Right cardiac atrium (tissue), 5 donors: ENCODE data around the gene PHACTR2. TPM values are rescaled to one million over a fixed set of nuclear protein-coding genes. Genes with fewer than 3 reads are reported as not detected.
"Not testable (repeated sequence)": the region's sequence is repeated elsewhere in the genome, so short reads cannot be mapped to it uniquely, and the experiment has no call there.

Experiments used
- ATAC-seq, 2 donors: fragments of 200-7000 bp; cut with Tn5 transposase; one replicate each; pipeline versions ENCODE4 v1.8.0 to v1.9.1; 2020; ENCODE audit warnings: moderate library complexity in 2 of 2, mild to moderate bottlenecking in 1 of 2
- DNase-seq, 3 donors: peaks; one replicate each; pipeline ENCODE4 v3.0.0-alpha.2; 2020
- H3K27ac ChIP-seq: one replicate; pipeline ENCODE4 v1.5.1; 2013; ENCODE audit warnings: mild to moderate bottlenecking, low read length, control low read depth, moderate library complexity
- H3K27me3 ChIP-seq: one replicate; pipeline ENCODE4 v1.6.1; 2013; ENCODE audit not compliant: control insufficient read depth, insufficient read depth
- H3K4me1 ChIP-seq: one replicate; pipeline ENCODE4 v1.6.1; 2013; ENCODE audit warnings: low read length; ENCODE audit not compliant: control insufficient read depth, insufficient read depth
- H3K4me3 ChIP-seq: one replicate; pipeline ENCODE4 v1.5.1; 2013; ENCODE audit warnings: low read length, control low read depth
- H3K9me3 ChIP-seq: one replicate; pipeline ENCODE4 v1.6.1; 2013; ENCODE audit warnings: low read length; ENCODE audit not compliant: control insufficient read depth
- WGBS: extraction: QIAGEN DNeasy Blood & Tissue Kit; methylation state at CpG from one replicate; pipeline ENCODE4 v1.1.7; 2013; 5-methylcytosine and 5-hydroxymethylcytosine counted together
- intact Hi-C, 4 donors: fragments of 100-400 bp; cut with DNase I; formaldehyde crosslinking; loops; one replicate each; pipeline versions ENCODE4 v1.11.0 to v1.14.0; 2022 to 2023
- polyA plus RNA-seq: library from polyadenylated mRNA; stranded (reverse); fragments of 200-250 nt; gene quantifications from one replicate; pipeline ENCODE4 v1.2.3, GENCODE V29; 2013
- total RNA-seq, 4 donors: library from RNA; stranded (reverse); fragmentation: NEBNext Ultra II Directional; extraction: Animal tissue kit (Norgen Biotek cat#: 25700); gene quantifications; one replicate each; pipeline ENCODE4 v1.2.1, GENCODE V29; 2021
- donor health status: healthy with polysubstance abuse.
- donor health status: DM: no; HTN: yes; CAD: no.
- donor health status: DM: no; HTN: no; CAD: no.
- donor health status: DM: no; HTN: yes; CAD: no; lungs with severe emphysema.
- donor health status: DM: yes; HTN: yes; CAD: no.

Gene PHACTR2
- total and polyA plus RNA-seq, 5 donors = 10.7 to 75.7 (median 49.7) TPM

DNA sequence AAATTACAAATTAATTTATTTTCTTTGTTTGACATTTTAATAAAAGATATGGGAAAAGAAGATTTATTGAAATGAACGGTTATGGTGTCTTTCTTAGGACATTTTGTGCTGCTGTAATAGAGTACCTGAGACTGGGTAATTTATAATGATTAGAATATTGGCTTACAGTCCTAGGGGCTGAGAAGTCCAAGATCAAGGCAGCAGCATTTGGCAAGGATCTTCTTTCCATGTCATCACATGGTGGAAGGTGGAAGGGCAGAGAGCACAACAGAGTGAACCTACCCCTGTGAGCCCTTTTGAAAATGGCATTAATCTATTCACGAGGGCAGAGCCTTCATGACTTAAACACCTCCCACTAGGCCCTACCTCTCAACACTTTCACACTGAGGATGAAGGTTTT lies 89.7 kb downstream of the PHACTR2 start:
- WGBS = 97% methylated on average over 2 of the region's 2 CpGs
- no peak for ATAC-seq
- Histone ChIP-seq H3K9me3 (no peaks in the 10 kb centered on the region), H3K4me1 (no peaks in the 10 kb centered on the region), H3K4me3 (no peak overlapping the region), H3K27ac (no peak overlapping the region), H3K27me3 (no peaks in the 10 kb centered on the region)
- DNase-seq = no peak
- intact Hi-C loops = no loop called here

DNA sequence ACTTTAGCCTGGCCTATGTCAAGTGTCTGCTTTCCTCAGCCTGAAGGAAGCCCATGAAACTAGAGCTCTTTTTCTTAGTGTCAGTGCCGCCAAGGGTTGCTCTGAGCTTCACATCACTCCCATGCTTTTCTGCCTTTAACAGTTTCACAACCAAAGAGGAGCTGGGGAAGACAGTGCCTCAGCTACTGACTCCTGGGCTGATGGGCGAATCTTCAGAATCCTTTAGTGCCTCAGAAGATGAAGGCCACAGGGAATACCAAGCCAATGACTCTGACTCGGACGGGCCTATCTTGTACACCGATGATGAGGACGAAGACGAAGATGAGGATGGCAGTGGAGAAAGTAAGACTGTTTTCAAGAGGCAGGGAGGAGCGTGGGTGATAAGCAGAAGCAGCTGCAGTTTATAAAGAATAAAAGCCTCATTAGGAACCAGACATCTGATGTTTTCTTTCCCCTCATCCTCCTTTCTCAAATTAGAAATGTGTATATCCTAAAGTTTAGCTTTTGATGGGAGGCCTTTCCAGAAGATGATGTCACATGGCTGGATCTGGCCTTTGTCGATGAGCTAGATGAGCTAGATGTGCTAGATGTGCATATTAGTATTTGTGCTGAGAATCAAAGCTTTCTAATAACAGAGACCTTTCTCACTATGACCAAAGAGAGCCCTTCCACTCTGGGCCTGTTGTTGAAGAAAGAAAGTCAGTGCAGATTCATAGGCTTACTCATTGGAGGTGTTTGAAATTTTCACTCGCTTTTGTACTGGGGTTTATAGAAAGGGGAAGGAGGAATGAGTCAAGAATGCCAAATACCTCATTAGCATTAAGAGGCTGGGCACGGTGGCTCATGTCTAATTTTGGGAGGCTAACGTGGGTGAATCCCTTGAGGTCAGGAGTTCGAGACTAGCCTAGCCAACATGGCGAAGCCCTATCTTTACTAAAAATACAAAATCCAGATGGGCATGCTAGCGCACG lies 94.6 kb downstream of the PHACTR2 start:
- intact Hi-C loops = no loop called here
- H3K4me1 ChIP-seq = peaks cover 7% of the 10 kb centered on the region
- ATAC-seq = peak; percentile 24 to 26

DNA sequence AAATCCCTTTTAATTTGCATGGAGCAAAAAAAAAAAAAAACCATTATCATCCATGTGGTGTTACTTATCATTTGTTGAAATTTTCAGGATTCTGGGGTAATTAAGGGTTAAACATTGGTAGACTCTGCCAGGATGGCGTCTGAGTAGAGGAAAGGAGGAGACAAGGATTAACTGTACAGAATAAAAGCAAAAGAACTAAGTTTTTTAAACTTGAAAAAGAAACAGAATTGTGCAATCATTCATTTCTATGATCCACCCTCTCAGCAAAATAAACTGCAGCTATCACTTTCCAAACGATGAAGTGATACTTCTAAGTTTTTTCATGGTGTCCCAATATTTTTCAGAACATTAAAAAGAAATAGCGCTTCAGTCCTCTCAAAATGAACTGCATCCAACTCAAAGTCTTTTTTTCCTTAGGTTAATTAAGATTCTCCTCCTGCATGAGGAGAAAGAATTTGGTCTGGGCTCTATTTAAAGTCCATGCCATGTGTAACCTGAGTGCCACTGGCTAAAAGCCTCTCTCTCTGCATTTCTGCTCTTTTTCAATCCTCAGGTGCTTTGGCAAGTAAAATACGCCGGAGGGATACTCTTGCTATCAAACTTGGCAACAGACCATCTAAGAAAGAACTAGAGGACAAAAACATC lies 95.9 kb downstream of the PHACTR2 start:
- Histone ChIP-seq H3K27ac (peak overlapping the region; percentile 38), H3K4me1 (peaks cover 7% of the 10 kb centered on the region), H3K9me3 (no peaks in the 10 kb centered on the region), H3K4me3 (no peak overlapping the region), H3K27me3 (no peaks in the 10 kb centered on the region)
- intact Hi-C loops = no loop called here
- ATAC-seq = peak; percentile 51 to 74
- DNase-seq = no peak
- WGBS = 31% methylated on average over 5 of the region's 5 CpGs

More for the DNA sequence above, 94.6 kb downstream of the PHACTR2 start:
- Histone ChIP-seq H3K4me3 (no peak overlapping the region), H3K27me3 (no peaks in the 10 kb centered on the region), H3K27ac (peak overlapping the region; percentile 64), H3K9me3 (no peaks in the 10 kb centered on the region)
- DNase-seq = no peak
- 63% methylated on average over 16 of the region's 16 CpGs for WGBS

DNA sequence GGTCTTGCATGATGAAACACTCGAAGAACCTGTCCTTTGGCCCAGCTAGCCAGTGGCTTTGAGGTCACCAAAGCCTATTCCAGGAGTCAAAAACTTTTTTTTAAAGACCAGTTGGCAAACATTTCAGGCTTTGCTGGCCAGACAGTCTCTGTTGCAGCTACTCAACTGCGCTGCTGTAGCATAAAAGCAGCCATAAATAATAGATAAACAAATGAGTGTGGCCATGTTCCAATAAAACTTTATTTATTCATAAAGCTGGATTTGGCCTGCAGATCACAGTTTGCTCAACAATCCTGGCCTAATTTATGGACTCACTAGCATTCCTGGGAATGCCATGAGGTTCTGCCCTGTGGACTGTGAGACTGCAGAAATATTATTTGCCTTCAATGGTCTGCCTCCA lies 96.6 kb downstream of the PHACTR2 start:
- Histone ChIP-seq H3K27ac (no peak overlapping the region), H3K4me3 (no peak overlapping the region), H3K4me1 (peaks cover 7% of the 10 kb centered on the region), H3K27me3 (no peaks in the 10 kb centered on the region), H3K9me3 (no peaks in the 10 kb centered on the region)
- DNase-seq (no peak), ATAC-seq (peak in 1 of 2 donors; percentile 24)
- intact Hi-C loops = no loop called here
- 52% methylated on average over 2 of the region's 2 CpGs for WGBS

DNA sequence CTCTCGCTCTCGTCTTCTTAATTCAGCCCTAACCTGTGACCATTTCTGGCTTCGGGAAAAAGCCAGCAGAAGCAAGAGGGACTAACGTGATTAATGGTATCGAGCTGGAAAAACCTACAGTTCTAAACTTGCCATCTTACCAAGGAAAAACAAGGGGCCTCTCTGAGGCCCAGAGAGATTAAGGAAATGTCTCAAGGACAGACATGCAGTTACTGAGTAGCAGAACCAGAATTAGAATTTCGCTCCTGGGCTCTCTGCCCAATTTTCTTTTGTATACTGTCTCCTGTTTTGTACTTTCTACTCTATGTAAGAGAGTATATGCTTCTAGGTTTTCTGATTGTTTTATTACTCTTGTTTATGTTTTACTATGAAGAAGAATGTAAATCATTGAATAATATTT lies 97.6 kb downstream of the PHACTR2 start:
- intact Hi-C loops = no loop called here
- H3K4me3 ChIP-seq = no peak overlapping the region
- WGBS = 51% methylated on average over 6 of the region's 6 CpGs
- H3K4me1 ChIP-seq = peaks cover 7% of the 10 kb centered on the region
- H3K27me3 ChIP-seq = no peaks in the 10 kb centered on the region
- H3K27ac ChIP-seq = peak overlapping the region; percentile 7
- DNase-seq = no peak
- ATAC-seq = no peak
- no peaks in the 10 kb centered on the region for H3K9me3 ChIP-seq

DNA sequence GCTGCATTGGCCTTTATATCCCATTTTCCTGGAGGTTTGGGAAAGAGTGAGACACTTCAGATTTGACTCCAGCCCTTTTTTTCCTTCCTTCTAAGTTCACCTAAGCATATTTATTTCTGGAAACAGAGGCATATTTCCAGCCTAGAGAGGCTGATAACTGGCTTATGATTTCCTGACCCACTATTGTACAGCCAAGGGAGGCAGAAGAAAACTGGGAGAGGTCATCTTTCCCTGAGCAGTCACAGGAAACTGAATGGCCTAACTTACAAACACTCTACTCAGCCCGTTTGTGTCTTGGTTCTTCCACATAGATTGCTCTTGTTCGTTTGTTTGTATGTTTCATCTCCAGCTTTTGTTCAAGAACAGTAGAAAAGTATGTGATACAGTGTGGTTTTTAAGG lies 101.2 kb downstream of the PHACTR2 start:
- ATAC-seq = peak in 1 of 2 donors; percentile 94
- H3K9me3 ChIP-seq = no peaks in the 10 kb centered on the region
- no peak overlapping the region for H3K4me3 ChIP-seq
- no peak overlapping the region for H3K27ac ChIP-seq
- intact Hi-C loops = no loop called here
- DNase-seq = no peak
- 52% methylated on average over 2 of the region's 2 CpGs for WGBS
- H3K4me1 ChIP-seq = peaks cover 5% of the 10 kb centered on the region
- H3K27me3 ChIP-seq = no peaks in the 10 kb centered on the region

DNA sequence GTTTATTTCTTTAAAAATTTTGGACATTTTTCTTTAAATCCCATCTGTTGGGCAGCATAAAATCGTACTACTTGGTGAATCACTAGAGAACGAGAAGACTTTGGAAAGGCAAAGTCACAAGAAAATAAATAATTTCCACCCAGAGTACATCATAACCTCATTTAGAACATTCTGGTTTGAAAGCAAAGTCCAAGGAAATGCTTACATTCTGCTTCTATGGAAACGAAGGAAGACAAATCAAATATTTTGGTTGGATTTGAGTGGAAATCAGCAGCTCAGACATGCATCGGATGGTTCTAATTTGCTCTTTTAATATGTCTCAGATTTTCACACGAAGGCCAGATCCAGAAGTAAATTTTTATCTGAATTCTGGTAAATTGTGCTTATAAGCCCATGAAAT lies 104.7 kb downstream of the PHACTR2 start:
- H3K27ac ChIP-seq = no peak overlapping the region
- no peaks in the 10 kb centered on the region for H3K9me3 ChIP-seq
- H3K4me1 ChIP-seq = no peaks in the 10 kb centered on the region
- H3K4me3 ChIP-seq = no peak overlapping the region
- H3K27me3 ChIP-seq = no peaks in the 10 kb centered on the region
- DNase-seq (no peak), ATAC-seq (no peak)
- 57% methylated on average over 5 of the region's 5 CpGs for WGBS
- intact Hi-C loops = no loop called here

DNA sequence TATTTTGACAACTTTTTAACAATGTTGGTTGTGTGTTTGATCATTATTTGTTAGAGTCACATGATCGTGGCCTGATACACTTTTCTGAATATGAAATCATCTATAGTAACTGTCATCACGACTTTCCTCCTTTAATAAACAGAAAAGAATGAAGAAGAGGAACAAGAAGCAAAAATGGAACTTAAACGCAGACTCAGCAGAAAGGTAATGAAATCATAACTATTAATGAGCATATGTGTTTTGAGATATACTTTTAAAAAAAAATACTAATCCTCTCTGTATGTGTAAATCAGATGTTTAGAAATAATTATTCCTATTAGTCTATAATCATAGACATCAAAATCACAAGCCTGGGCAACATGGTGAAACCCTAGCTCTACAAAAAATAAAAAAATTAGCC lies 105.3 kb downstream of the PHACTR2 start:
- 74% methylated on average over 3 of the region's 3 CpGs for WGBS
- Histone ChIP-seq H3K4me3 (no peak overlapping the region), H3K9me3 (no peaks in the 10 kb centered on the region), H3K27me3 (no peaks in the 10 kb centered on the region), H3K27ac (no peak overlapping the region), H3K4me1 (no peaks in the 10 kb centered on the region)
- ATAC-seq (no peak), DNase-seq (no peak)
- intact Hi-C loops = no loop called here

DNA sequence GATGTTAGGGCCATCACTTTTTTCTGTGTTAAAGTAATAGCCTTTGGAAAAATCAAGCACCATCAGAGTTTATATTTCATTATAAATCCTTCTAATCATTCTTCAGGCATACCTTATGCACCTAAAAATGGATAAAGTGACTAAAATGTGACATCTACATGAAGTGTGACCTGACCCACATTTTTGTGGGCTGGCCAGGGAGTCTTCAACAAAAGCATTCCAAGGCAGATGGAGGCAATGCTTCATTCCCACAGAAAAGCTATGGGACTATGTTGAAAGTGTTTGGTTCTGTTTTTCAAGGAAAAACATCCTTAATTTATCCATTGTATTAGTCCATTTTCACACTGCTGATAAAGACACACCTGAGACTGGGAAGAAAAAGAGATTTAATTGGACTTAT lies 106.6 kb downstream of the PHACTR2 start:
- H3K9me3 ChIP-seq = no peaks in the 10 kb centered on the region
- H3K4me3 ChIP-seq = no peak overlapping the region
- DNase-seq = no peak
- no peaks in the 10 kb centered on the region for H3K27me3 ChIP-seq
- ATAC-seq = no peak
- H3K4me1 ChIP-seq = peaks cover 1% of the 10 kb centered on the region
- intact Hi-C loops = no loop called here
- H3K27ac ChIP-seq = no peak overlapping the region

DNA sequence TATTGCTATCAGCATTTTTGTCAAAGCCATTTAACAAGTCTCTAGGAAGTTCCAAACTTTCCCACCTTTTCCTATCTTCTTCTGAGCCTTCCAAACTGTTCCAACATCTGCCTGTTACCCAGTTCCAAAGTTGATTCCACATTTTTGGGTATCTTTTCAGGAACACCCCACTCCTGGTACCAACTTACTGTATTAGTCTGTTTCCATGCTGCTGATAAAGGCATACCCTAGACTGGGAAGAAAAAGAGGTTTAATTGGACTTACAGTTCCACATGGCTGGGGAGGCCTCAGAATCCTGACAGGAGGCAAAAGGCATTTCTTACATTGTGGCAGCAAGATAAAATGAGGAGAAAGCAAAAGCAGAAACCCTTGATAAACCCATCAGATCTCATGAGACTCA lies 108.6 kb downstream of the PHACTR2 start:
- DNase-seq, H3K4me1 ChIP-seq, H3K27ac ChIP-seq, H3K27me3 ChIP-seq, intact Hi-C loops, ATAC-seq, H3K4me3 ChIP-seq, H3K9me3 ChIP-seq: not testable (repeated sequence)

DNA sequence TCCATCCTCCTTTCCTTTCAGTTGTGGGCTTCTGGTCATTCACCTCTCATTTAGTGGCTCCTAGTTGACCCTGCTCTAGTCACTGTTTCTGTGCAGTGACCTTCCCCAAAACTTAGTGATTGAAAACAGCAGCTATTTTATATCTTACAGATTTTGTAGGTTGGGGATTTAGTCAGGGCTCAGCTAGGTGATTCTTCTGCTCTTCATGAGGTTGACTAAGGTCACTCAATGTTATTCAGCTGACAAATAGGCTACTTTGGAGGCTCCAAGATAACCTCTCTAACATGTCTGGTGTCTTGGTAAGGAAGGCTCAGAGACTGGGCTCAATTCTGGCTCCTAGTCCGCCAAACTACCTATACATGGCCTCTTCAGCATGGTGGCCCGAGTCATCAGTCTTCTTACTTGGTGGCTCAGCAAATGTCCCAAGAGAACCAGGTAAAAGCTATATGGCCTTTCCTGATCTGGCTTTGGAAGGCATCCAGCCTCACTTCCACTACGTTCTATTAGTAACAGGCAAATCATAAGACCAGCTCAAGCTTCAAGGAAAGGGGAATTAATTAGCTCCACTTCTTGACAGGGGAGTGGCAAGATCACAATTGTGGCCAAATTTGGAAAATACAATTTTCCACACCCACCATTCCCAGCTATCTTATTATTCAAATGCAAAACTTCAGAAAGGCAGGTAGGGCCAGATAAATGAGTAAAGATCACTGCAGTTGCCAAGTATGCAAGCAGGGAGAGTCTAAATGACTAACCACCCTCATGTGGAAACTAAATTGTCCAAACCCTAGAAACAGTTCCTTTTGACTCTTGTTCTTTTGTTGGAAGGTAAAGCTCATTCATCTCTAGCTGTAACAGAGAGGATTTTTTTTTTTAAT lies 114.9 kb downstream of the PHACTR2 start:
- intact Hi-C loops = no loop called here
- Histone ChIP-seq H3K27ac (no peak overlapping the region), H3K9me3 (no peaks in the 10 kb centered on the region), H3K27me3 (no peaks in the 10 kb centered on the region), H3K4me3 (no peak overlapping the region), H3K4me1 (peaks cover 1% of the 10 kb centered on the region)
- no peak for DNase-seq
- WGBS = 75% methylated on average over 3 of the region's 3 CpGs
- ATAC-seq = no peak
